RWPE1 (cell line): ENCODE data around the gene IL17C.

Source experiments
- CTCF ChIA-PET: fragments of 350-600 bp; sonication (Branson Sonifier 250); formaldehyde crosslinking; extraction: SDS; loops from one replicate; lab custom pipeline; 2021; lab: Yijun Ruan, JAX
- POLR2A ChIA-PET: fragments of 400-600 bp; formaldehyde crosslinking; extraction: SDS; loops from one replicate; lab custom pipeline; 2020; ENCODE audit warnings: antibody characterized with exemption; ENCODE audit not compliant: low non-redundant PET; lab: Yijun Ruan, JAX
- DNase-seq: peaks from one replicate; pipeline ENCODE4 v3.0.0; 2012; ENCODE audit warnings: low spot score
- H3K27ac ChIP-seq: fragments of 450-650 bp; 2 replicates; pipeline ENCODE4 v1.5.1; 2017
- CTCF ChIP-seq: fragments of 450-650 bp; conservative IDR thresholded peaks from 2 replicates; pipeline ENCODE4 v1.5.1; 2017; ENCODE audit warnings: low read depth, mild to moderate bottlenecking

Gene IL17C

DNA sequence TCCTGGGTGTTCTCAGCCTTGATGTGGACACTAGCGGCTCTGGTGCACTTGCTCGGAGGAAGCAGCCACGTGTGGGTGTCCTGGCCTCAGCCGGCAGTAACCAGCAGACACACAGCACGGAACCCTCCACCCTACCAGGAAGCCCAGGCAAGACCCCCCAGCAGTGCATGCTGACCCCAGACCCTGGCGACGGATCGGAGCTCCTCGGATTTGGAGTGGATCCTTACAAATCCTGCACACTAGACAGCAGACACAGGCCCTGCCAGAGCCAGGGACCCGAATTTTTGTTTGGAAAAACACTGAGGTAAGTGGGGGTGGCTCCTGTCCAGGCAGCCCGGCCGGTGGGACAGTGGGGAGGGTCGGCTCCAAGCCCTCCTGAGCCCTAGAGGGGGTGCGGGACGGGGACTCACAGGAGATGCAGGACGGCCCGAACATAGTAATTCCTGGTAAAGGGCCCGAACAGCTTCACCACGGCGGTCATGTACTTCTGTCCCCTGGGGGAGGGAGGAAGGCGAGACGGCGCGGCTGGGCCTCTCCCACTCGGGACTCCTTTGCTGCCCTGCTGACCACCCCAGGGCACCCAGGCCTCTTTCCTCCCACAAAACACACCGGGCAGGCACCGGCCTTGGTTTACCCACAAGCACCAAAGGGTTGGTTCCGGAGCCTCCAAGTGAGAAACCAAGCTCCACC, 8.1 kb downstream of the IL17C start:
- TF ChIP-seq CTCF = no peak
- DNase-seq = no peak
- POLR2A ChIA-PET = no interaction called here
- H3K27ac ChIP-seq = no peak overlapping the region
- CTCF ChIA-PET = no interaction called here

DNA sequence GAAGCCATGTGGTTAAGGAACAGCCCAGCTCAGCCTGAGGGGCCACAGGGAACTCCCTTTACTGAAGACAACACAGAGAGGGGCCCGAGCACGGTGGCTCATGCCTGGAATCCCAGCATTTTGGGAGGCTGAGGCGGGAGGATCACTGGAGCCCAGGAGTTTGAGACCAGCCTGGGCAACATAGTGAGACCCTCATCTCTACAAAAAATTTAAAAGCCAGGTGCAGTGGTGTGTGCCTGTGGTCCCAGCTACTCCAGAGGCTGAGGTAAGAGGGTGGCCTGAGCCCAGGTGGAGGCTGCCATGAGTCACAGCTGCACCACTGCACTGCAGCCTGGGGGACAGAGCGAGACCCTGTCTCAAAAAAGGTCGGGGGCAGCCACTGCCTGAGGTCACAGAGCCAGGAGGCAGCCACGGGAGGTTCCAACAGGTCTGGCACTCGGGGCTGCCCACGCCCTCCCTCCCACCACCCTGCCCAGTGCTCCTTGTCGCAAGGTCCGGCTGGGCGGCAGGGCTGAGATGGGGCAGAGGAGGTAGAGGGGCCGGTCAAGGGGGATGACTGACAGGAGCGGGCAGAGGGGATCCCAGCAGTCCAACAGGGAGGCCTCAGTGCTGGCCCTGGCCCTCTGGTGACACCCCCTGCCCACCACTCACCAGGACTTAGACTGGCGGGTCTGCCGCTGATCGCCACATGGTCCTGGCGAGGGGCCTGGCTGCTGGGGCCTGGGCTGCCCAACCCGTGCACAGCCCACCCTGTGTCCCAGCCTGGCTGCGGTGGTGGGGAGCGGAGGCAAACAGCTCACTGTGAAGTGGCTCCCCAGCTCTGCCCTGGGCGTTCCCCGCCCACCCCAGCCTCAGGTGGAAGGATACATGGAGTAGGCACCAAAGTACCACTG, 9.1 kb downstream of the IL17C start:
- ChIA-PET CTCF (no interaction called here), POLR2A (no interaction called here)
- DNase-seq = no peak
- no peak overlapping the region for H3K27ac ChIP-seq
- no peak for TF ChIP-seq CTCF

DNA sequence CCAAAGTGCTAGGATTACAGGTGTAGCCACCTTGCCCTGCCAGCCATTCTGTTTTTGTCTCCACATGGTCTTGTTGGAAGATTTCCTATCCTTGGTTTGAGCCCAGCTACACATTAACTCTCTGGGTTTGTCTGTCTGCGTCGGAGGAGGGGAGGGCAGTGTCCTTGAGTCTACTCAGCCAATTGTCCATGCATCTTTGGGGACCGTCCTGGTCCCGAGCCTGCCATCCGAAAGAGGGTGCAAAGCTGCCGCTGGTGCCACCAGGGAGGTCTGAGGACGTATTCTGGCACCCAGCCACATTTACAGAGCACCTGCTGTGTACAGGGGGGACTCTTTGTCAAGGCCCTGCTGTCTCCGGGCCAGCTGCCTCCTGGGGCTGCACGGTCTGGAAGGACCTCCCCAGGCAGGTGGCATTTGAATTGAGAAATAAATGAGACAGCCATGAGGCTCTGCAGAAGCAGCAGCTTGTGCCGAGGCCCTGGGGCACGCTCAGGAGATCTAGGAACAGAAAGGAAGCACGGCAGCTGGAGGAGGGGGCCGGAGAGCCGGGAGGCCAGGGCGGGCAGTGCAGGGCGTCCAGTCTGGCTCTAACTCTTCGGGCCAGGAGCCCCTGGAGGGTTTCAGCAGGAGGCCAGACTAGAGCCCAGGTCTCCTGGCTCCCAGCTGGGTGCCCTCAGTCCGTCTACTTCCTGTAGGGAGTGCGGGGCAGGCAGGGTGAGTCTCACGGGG, 11.0 kb downstream of the IL17C start:
- no peak for DNase-seq
- CTCF ChIA-PET = interaction anchor here (0.6 to 1.1 kb wide), 4 partner anchors 9 to 891 kb away, joined by 3 to 6 read pairs (median 3); no protein-coding TSS in a partner anchor
- peak overlapping the region; percentile 71 for H3K27ac ChIP-seq
- TF ChIP-seq CTCF = no peak
- POLR2A ChIA-PET = no interaction called here

- TF ChIP-seq CTCF = no peak
- ChIA-PET CTCF (interaction anchor here (0.6 to 1.1 kb wide), 3 partner anchors 17 to 722 kb away, joined by 3 to 6 read pairs (median 4); no protein-coding TSS in a partner anchor), POLR2A (no interaction called here)
- no peak for DNase-seq
- peak overlapping the region; percentile 71 for H3K27ac ChIP-seq
These were observed 11.8 kb downstream of the IL17C start for GRCh38 chr16:88649924-88650748.

- CTCF ChIA-PET = interaction anchor here (0.7 kb wide), 1 partner anchor 18 kb away, joined by 3 read pairs; no protein-coding TSS in a partner anchor
- peak; percentile 68 for DNase-seq
- no peak for TF ChIP-seq CTCF
- peak within 1 kb of the TSS; percentile 71 for H3K27ac ChIP-seq
- POLR2A ChIA-PET = interaction anchor here (0.6 kb wide), 1 partner anchor 12 kb away, joined by 3 read pairs; the partner anchor contains the start of gene MVD
These were observed 12.4 kb downstream of the IL17C start, which contains the start of gene CYBA for GRCh38 chr16:88650749-88651275. Gene CYBA, minus strand, starts transcription at chr16:88651053. Its CDS starts 40 bp downstream, at chr16:88651013.
